Right lobe of liver (tissue), 4 donors: ENCODE data around the gene PERM1.

Experiments
- CTCF ChIP-seq, 4 donors: fragments of 200-600 bp in 3 of 4; fragments of 450-650 bp in 1 of 4; IDR thresholded peaks; one replicate each; pipeline versions ENCODE4 v1.5.1 to v1.8.0; 2016 to 2022; ENCODE audit warnings: antibody characterized with exemption in 4 of 4, mild to moderate bottlenecking in 2 of 4
- POLR2A ChIP-seq: fragments of 450-650 bp; IDR thresholded peaks from one replicate; pipeline ENCODE4 v1.6.1; 2017; ENCODE audit warnings: antibody characterized with exemption, mild to moderate bottlenecking
- donor health status: DM: no; HTN: no; CAD: no.
- donor health status: DM: no; HTN: no; CAD: no.
- donor health status: DM: no; HTN: yes; CAD: no.

DNA sequence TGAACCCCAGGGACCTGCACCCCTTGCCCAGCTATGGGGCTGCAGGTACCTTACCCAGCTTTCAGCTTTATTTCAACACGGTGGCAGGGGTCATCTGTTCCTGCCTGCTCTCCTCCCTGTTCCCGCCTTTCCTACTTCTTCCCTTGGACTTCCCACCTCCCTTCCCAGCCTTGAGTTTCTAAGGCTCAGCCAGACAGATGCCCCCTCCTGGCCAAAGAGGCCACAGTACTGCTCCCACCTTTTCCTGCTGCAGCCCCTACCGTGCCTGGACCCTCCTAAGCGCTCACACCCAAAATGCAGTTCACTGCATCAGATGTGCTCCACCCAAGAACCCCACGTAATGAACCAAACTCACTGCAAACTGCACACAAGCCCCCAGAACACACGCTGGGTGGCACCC, 30.5 kb downstream of the PERM1 start:
- TF ChIP-seq CTCF (IDR thresholded peaks at IDR 0.05) (no peak), POLR2A (no peak)
